Tibial nerve (tissue), 3 donors: ENCODE data around the gene TSC22D4.

ENCODE experiments used
- CTCF ChIP-seq, 5 experiments: fragments of 200-600 bp in 3 of 5; fragments of 450-650 bp in 2 of 5; sonication (generic) in 3 of 5; IDR thresholded peaks; one replicate each; pipeline ENCODE4 v1.5.1; 2016 to 2019; ENCODE audit warnings: antibody characterized with exemption in 5 of 5, mild to moderate bottlenecking in 3 of 5, moderate library complexity in 2 of 5
- POLR2A ChIP-seq, 2 donors: fragments of 450-650 bp; IDR thresholded peaks; one replicate each; pipeline ENCODE4 v1.6.1; 2017; ENCODE audit warnings: antibody characterized with exemption in 2 of 2, mild to moderate bottlenecking in 2 of 2, moderate library complexity in 2 of 2

GRCh38 chr7:100428199-100428966, 50.6 kb downstream of the TSC22D4 start, which contains the start of gene ZCWPW1:
- TF ChIP-seq CTCF (IDR thresholded peaks at IDR 0.05) (peak in 1 of 5 experiments; percentile 11), POLR2A (IDR thresholded peaks at IDR 0.05) (peak; percentile 96 to 100)
